ENCODE results near the gene PSMA8.
"Not testable (repeated sequence)": the region's sequence is repeated elsewhere in the genome, so short reads cannot be mapped to it uniquely, and the experiment has no call there.

The PSMA8 gene

DNA sequence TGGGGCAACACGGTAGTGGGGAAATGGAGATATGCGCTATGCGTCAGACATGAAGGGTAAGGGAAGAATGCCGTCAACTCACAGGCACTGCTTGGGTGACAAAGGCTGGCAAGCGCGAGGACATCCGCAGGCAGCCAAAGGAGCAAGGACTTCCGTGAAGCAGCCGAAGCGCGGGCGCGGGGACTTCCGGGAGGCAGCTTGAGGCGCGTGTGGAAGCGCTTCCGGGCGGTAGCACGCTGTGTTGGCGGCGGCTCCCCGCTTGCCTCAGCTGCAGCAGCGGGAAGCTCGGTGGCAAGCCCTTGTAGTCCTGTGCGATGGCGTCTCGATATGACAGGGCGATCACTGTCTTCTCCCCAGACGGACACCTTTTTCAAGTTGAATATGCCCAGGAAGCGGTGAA, at the start of gene PSMA8:
PSMA8 (plus strand) TSS at position 218 of the 400 bp plus-strand sequence; CDS start at position 315, 97 bp downstream.
- DNase-seq (ENCODE audit: low read depth): peak; percentile 8

DNA sequence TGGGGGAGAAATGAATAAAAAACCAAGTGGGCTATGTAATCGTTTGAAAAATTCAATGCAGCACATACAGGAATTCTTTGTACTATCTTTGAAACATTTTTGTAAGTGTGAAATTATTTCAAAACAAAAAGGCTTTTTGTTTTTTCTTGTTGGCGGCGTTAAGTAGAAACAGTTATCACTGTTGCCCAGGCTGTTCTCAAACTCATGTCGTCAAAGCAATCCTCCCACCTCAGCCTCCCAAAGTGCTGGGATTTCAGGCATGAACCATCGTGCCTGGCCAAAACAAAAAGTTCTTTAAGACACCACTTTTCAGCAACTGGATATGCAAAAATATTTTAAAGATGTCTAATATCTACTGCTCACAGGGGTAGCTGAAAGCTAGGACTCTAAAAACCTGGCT, 48.6 kb upstream of the PSMA8 start:
- DNase-seq (ENCODE audit: low read depth): no peak

DNA sequence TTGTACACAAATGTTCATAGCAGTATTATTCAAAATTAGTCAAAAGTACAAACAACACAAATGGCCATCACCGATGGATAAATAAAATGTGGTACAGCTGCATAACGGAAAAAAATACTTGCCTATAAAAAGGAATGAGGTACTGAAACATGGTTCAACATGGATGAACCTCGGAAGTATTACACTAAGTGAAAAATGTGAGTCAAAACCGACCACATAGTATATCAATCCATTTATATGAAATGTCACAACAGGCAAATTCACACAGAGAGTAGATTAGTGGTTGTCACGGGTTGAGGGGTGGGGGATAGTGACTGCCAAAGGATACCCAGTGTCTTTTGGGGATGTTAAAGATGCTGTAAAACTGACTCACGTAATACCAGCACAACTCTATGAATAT, 46.7 kb upstream of the PSMA8 start:
- DNase-seq (ENCODE audit: low read depth): no peak

DNA sequence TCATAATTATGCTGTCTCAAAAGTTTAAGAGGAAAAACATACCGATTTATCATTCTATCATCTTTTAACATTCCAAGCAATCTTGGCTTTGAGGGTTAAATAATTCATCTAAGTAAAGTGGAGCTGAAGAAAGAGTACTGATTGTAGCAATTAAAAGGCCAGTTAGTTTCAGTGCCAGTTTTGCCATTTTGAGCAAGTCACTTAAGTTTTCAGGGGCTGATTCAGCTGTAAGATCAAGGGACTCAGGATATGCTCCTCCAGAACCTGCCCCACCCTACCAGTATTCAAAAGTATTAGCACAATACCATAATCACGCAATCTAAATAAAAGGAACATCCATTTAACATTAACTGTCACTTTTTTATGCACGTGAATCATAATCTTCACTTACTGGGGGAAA, 45.2 kb upstream of the PSMA8 start:
- DNase-seq (ENCODE audit: low read depth): no peak

DNA sequence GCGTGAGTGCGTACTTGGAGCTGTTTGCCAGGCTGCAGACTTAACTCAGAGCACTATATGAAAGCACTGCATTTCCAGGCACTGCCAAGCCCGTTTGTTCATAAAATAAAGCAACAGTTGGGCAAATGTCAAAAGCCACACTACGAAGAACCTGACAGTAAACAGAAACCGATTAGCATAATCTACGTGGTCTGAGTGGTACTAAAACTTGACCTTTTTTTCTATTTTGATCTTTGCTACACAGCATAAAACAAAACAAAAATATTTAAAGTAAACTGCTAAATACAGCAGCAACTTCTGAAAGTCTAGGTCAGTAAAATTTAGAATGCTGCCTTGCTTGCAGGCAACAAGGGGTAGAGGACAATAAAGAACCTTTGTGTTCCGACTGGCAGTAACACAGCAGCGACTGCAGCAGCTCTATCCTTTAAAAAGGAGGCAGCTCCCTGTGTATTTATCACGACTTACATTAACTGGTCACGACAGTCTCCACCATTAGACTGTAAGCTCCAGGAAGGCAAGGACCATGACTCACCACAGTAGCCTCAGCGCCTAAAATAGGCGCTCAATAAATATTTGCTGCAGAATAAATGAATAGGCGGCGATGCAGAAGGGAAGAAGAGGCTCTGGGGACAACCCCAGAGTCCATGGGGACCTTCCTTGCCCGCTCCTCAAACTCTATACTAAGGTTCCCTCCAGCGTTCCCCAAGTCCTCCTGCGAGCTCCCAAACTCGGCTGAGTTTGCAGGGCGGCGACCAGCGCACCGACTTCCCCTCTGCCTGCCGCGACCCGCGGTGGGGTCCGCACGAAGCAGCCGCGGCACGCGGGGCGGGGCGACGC, 44.2 kb upstream of the PSMA8 start:
- DNase-seq (ENCODE audit: low read depth): no peak

DNA sequence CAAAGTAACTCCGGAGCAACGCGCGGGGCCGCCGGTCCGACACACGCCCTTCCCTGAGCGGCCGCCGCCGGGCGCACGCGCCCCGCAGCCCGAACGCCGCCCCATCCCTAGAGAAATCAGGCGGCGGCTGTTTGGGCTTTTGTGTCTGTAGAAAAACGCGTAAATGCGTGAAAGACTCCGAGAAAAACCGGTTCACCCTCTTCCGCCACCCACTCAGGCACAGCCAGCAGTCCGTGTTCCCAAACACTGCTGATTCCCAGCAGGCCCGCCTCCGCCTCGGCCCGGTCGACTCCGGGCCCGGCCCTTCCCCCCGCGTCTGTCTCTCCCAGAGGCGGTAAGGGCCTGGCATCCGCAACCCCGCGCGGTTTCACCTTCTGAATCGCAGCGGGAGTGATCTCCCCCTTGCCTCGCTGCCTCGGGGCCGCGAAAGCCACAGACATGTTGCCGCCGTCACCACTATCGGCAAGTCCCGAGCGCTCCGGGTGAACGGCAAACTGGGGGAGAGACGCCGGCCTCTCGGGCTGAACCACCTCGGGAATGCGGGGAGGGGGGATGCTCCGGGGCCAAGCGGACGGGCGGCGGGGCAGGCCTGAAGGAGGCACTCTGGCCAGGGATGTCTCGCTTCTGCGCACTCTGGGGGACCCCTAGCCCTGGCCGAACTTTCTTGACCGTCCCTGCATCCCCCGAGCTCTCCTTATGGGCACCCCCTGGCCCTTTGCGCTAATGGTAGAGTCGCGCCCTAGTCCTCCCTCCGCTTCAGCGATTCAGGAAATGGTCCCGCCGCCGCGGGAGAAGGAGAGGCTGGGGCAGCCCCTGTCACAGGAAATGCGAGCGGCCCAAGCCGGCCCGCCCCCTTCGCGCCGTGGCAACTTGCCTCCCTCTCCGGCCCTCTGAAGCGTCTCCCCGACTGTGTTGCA, 43.3 kb upstream of the PSMA8 start, which contains the start of gene SS18:
SS18 (minus strand) TSS at position 484 of the 917 bp plus-strand sequence; CDS start at position 440, 44 bp downstream.
- DNase-seq (ENCODE audit: low read depth): peak; percentile 82

DNA sequence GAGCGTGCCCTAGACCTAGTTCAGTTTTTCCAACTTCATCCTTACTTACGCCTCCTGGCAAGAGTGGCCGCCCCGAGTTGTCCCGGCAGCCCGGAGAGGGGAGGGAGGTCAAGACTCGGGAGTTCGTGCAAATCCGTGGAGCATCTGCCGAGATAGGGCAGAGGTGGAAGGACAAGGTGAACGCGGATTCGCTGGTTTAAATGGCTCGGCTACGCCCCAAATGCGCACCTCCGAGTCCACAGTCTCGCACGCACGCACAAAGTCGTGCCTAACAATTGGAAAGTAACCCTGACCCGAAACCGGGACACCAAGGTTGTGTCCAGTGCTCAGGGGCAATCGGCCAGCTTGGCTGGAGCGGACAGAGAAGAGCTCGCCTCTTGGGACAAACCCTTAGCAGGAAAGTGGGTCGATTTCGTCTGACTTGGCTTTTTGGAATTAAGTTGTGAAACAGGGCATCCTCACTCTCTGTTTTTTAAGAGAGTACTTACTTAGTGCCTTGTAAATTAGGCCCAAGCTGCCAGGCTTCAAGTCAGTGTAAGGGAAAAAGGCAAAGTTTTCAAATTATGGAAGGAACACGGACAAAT, 42.5 kb upstream of the PSMA8 start:
- no peak for DNase-seq (ENCODE audit: low read depth)

DNA sequence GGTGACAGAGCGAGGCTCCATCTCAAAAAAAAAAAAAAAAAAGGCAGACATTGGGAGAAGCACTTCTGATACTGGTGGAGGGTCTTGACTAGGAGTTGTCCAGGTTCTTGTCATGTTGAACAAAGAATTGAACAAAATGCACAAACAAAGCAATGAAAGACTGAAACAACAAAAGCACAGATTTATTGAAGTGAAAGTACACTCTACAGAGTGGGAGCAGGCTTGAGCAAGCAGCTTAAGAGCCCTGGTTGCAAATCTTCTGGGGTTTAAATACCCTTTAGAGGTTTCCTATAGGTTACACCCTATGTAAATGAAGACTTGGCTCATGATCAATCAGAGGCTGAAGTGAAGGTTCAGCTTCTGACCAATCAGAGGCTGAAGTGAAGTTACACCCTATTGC, 36.8 kb upstream of the PSMA8 start:
- no peak for DNase-seq (ENCODE audit: low read depth)

DNA sequence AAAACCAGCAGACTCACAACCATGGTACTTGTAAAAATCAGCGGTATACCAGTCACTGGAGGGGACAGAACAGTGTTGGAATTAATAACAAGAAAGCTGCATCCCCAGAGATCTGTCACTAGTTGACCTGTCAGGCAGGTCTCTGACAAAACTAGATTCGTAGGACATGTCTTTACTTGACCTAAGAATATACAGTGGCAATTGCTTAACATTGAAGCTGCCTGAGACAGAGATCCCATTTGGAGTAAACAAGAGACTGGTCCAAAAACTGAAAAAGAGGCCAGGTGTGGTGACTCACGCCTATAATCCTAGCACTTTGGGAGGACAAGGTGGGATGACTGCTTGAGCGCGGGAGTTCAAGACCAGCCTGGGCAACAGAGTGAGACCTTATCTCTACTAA, 36.1 kb upstream of the PSMA8 start:
- DNase-seq (ENCODE audit: low read depth): no peak

DNA sequence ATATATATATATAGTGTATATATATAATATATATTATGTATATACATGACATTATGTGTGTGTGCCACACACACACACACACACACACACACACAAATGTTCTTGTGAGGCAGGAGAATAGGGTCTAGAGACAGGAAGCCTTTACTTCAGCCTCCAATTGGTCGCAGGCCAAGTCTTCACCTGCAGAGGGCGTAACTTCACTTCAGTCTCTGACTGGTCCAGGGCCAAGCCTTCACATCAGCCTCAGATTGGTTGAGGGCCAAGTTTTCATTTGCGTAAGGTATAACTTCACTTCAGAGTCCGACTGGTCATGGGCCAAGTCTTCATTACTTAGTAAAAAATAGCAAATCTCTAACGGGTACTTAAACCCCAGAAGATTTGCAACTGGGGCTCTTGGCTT, 30.1 kb upstream of the PSMA8 start:
- no peak for DNase-seq (ENCODE audit: low read depth)

DNA sequence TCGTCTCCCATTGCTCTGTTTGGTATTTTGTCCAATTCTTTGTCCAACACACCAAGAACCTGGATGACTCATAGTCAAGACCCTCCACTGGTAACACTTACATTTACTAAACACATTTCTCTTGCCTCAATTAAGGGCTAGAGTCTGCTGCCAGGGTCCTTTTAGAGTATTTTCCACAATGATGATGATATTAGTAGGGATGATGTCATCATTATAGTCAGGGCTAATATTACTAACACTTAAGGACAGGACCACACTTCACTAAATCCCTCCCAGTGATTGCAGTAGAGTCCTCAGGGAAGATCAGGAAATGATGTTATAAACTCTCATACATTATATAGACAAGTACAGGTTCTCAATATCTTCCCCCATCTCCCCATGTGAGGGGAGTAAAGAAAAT, 29.6 kb upstream of the PSMA8 start:
- no peak for DNase-seq (ENCODE audit: low read depth)

DNA sequence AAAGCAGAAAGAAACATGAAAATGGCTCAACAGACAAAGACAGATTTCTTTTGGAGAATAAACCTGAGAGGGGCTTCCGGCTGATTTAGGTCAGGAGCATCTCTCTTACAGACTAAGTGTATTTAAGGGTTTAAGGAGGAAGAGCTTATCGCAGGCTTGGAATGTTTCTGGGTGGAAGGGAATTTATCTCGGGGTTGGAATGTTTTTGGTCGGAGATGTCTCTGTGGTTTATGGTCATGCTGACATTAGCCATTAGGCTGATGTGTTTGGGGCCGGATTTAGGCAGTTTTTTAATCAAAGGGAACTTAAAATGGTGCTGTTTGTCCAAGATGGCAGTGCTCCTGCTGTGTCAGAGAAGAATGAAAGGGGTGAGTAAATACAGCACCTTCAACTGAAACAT, 14.4 kb upstream of the PSMA8 start:
- DNase-seq (ENCODE audit: low read depth): no peak

DNA sequence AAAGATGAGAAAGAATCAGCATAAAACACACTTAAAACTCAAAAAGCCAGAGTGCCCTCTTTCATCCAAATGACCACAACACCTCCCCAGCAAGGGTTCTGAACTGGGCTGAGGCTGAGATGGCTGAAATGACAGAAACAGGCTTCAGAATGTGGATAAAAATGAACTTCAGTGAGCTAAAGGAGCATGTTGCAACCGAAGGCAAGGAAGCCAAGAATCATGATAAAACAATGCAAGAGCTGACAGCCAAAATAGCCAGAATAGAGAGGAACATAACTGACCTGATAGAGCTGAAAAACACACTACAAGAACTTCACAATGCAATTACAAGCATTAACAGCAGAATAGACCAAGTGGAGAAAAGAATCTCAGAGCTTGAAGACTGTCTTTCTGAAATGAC, 12.2 kb upstream of the PSMA8 start:
- DNase-seq (ENCODE audit: low read depth): no peak

DNA sequence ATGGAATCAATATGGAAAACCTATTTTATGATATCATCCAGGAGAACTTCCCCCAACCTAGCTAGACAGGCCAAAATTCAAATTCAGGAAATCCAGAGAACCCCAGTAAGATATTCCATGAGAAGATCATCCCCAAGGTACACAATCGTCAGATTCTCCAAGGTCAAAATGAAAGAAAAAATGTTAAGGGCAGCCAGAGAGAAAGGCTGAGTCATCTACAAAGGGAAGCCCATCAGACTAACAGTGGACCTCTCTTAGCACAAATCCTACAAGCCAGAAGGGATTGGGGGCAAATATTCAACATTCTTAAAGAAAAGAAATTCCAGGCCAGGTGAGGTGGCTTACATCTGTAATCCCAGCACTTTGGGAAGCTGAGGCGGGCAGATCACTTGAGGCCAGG, 11.7 kb upstream of the PSMA8 start:
- DNase-seq (ENCODE audit: low read depth): not testable (repeated sequence)

DNA sequence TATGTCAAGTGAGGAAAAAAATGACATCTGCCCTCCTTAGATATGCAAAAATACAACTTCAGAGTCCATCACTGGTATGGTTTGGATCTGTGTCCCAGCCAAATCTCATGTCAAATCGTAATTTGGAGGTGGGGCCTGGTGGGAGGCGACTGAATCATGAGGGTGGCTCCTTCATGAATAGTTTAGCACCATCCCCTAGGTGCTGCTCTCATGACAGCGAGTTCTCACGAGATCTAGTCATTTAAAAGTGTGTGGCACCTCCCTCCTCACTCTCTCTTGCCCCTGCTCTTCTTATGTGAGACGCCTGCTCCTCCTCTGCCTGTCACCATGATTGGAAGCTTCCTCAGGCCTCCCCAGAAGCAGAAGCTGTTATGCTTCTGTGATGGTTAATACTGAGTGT, 5.9 kb upstream of the PSMA8 start:
- no peak for DNase-seq (ENCODE audit: low read depth)

DNA sequence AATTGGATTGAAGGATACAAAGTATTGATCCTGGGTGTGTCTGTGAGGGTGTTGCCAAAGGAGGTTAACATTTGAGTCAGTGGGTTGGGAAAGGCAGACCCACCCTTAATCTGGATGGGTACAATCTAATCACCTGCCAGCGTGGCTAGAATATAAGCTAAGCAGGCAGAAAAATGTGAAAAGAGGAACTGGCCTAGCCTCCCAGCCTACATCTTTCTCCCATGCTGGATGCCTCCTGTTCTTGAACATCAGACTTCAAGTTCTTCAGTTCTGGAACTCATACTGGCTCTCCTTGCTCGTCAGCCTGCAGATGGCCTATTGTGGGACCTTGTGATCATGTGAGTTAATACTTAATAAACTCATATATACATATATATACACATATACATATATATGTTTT, 5.5 kb upstream of the PSMA8 start:
- not testable (repeated sequence) for DNase-seq (ENCODE audit: low read depth)

DNA sequence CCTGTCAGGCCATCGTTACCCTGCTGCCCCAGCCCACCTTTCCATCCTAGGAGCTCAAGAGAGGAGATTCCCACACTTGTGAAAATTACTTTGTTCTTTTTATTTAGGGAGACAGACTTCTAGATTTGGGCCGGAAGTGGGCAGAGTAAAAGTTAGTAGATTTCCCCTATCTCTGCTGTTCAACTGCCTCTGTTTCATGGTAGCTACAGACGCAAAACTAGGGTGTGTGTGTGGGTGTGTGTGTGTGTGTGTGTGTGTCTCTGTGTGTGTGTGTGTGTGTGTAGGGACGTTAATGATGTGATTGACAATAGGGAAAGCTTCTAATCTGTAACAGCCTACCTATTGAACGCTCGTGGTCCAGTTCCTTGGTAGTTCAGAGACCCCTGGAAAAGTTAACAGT, 438 bp downstream of the PSMA8 start:
- no peak for DNase-seq (ENCODE audit: low read depth)

DNA sequence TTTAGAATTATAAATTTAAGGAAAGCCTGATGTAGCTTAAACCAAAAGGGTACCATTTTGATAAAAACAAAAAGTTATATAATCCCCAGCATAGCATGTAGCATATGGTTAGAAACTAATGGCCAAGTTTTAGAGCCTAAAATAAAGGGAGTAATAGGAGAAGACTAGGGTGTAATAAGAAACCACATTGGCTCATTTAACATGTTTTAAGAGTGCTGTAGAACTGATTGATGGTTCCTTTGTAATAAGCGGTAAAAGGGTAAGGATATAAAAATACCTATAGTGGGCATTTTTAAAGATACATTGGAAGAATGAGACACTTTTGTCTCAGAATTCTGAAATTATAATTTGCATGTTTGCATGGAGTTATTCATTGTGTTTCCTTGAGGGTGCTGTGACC, 1.9 kb downstream of the PSMA8 start:
- DNase-seq (ENCODE audit: low read depth): no peak

DNA sequence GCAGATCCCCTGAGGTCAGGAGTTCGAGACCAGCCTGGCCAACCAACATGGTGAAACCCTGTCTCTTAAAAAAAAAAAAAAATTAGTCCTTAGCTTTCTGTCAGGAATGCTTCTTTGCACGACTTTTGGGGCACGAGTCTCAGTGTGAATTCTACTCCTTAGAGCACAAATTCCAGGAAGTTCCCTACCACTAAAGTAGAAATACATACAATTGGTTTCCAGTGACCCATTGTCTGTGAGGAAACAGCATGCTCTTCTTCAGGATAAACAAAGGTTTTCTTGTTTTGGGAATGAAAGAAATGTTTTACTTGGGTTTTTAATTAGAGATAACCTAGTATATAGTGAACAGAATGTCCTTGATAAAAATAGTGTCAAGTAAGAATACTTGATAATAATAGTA, 23.7 kb downstream of the PSMA8 start:
- DNase-seq (ENCODE audit: low read depth): no peak

DNA sequence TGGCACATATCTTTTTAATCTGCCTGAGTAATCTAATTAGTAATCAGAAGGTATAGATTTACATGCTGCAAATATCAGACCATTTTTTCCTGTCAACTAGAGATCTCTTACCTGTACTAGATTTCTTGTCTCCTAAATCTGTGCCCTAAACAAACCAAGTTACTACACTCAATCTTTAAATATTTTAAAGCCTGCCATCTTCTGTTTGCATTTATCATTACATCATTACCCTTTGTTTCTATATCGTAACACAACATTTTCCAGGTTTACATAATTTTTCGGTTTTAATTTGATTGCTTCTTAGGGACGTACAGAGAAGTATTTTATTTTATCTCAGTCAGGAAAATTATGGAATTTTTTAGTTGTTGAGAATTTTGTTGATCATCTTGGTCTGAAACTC, 25.7 kb downstream of the PSMA8 start:
- no peak for DNase-seq (ENCODE audit: low read depth)

DNA sequence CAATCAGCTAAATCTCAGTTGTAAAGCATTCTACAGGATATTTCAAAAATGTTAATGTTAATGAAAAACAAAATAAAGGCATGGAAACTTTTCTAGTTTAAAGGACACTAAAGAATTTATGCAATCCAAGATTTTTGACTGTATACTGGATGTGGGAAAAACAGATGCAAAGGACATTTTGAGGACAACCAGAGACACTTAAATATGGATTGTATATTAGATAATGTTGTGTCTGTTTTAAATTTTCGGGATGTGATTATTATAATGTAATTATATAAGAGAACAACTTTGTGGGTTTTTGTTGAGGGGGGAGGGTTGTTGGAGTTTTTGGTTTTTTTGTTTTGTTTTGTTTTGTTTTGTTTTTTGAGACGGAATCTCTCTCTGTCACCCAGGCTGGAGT, 30.9 kb downstream of the PSMA8 start:
- DNase-seq (ENCODE audit: low read depth): no peak

DNA sequence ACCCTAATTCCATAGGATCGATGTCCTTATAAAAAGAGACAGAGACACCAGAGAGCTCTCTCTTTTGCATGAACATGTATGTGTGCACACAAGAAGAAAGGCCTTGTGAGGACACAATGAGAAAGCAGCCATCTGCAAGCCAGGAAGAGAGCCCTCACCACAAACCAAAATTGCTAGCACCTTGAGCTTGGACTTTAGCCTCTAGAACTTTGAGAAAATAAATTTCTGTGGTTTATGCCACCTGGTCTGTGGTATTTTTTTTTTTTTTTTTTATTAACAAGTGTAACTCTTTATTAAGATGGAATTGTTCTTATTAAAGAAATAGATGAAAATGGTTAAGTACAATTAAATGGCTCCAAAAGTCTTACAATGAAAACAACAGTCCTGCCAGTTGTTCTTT, 33.9 kb downstream of the PSMA8 start:
- DNase-seq (ENCODE audit: low read depth): not testable (repeated sequence)

DNA sequence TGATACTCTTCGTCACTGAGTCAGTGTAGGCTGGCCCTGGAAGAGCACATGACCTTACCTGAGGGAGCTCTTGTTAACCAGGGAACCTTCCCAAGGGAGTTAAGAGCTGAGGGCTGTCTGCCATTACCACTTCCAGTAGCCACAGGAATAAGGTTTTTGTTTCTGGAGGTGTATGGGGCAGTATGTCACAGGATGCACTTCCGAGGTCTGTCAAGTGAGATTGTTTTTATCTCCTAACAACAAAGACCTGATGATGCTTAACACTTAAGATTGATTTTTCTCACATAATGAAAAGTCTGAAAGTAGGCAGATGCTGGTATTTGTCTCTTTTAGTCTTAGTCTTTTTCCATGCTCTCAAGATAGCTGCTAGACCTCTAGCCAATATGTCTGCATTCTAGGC, 41.8 kb downstream of the PSMA8 start:
- DNase-seq (ENCODE audit: low read depth): no peak

All from stimulated activated CD8-positive, alpha-beta memory T cell treated with anti-CD3 and anti-CD28 coated beads, Interleukin-7, amount 100 ng/mL, for 24 hours (primary cell).